ENCODE results near the gene EVPL.
"Not testable (repeated sequence)": the region's sequence is repeated elsewhere in the genome, so short reads cannot be mapped to it uniquely, and the experiment has no call there.

The EVPL gene

DNA sequence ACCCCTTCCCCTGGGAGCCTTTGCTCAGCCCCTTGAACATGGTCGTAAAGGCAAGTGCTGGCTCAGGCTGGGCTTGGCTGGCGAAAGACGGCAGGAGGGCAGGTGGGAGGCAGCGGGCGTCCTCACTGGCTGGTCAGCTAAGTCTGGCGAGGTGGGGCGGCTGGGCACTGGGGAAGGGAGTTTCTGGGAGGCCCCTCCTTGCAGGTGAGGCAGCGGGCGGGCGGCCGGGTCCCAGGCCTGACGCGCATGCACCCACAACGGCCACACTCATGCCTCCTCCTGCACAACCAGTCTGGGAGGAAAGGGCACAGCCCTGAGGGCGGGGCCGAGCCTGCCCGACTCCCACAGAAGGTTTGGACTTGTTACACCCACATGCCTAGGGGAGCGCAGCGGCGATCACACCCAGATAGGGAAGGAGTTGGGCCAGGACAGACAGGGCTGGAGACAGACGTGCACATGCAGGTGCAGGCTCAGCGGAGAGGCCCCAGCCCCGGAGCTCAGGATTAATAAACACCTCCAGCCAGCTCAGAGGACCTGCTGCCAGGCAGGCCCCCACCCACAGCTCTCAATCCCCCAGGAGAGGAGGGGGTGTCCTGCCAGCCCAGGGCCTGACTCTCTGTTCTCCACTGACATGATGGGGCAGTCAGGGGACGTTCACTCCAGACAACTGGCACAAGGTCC lies at the start of gene EVPL:
EVPL (minus strand) TSS at position 148 of the 681 bp plus-strand sequence; CDS start at position 40, 108 bp downstream.
- Mint-ChIP-seq H3K4me3 (no peak within 1 kb of the TSS), H3K36me3 (no peaks in the 10 kb centered on the region), H3K4me1 (peaks cover 17% of the 10 kb centered on the region), H3K9me3 (no peaks in the 10 kb centered on the region), H3K27ac (no peak within 1 kb of the TSS), H3K27me3 (no peaks in the 10 kb centered on the region)

DNA sequence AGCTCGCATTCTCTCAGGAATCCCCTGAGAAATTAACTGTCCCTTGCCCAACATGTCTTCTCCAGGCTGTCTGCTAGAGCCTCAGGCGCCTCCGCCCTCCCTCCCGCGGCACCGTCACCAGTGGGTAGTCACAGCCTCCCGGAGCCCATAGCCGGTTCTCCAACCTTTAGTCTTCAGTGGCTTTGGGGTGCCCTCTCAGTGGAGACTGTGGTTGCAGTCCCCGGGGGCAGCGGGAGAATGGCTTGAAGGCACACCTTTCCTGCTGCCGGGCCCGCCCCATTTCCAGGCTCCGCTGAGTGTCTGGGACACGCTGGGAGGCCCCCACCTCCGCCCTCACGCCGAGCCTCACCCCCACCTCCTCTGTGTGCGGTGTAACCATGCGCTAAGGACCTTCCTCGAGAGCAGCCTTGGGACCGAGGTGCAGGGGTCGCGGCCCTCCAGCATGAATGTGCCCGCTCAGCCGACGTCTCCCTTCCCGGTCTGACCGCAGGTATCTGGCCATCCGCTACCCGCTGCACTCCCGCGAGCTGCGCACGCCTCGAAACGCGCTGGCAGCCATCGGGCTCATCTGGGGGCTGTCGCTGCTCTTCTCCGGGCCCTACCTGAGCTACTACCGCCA lies 49.1 kb upstream of the EVPL start:
- H3K27ac Mint-ChIP-seq: no peak overlapping the region
- peaks cover 46% of the 10 kb centered on the region for H3K4me1 Mint-ChIP-seq
- H3K27me3 Mint-ChIP-seq: peaks cover 15% of the 10 kb centered on the region

DNA sequence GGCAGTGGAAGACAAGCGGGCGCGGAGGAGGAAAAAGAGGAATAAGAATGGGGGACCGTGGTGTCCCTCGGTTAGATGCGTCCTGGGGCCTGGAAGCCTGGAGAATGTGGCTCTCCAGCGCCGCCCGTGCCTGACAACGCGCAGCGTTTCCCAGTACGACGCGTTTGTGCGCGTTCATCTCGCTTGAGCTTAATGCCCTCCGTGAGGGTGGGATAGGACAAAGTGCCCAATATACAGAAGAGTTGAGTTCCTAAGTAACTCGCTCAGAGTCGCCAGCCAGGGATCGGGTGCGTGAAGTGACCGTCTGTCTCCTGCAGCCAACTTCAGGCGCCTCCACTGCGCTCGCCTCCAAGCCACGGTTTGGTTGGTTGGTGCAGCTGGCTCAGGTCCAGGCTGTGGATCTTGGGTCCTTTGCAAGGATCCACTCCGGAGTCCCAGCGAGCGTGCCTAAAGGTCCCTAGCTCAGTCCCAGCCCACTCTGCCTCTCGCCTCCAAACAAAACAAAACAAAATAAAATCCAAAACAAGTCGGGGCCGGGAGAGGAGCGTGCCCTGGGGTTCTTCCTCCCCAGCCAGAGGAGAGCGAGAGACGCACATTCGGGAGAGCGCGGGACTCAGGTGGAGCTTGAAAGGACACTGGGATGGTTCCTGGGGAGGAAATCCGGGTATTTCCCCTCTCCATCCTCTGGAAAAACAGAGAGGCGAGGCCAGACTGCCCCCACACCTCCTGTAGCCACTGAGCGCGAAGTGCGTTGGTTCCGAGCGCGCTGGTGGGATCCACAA lies 48.4 kb upstream of the EVPL start:
- Mint-ChIP-seq H3K27me3 (peaks cover 15% of the 10 kb centered on the region), H3K27ac (peak overlapping the region; percentile 12), H3K4me1 (peaks cover 52% of the 10 kb centered on the region), H3K36me3 (no peaks in the 10 kb centered on the region), H3K9me3 (no peaks in the 10 kb centered on the region), H3K4me3 (peak overlapping the region; percentile 82)

More for the DNA sequence above, 49.1 kb upstream of the EVPL start:
- Mint-ChIP-seq H3K9me3 (no peaks in the 10 kb centered on the region), H3K36me3 (no peaks in the 10 kb centered on the region), H3K4me3 (peak overlapping the region; percentile 81)

DNA sequence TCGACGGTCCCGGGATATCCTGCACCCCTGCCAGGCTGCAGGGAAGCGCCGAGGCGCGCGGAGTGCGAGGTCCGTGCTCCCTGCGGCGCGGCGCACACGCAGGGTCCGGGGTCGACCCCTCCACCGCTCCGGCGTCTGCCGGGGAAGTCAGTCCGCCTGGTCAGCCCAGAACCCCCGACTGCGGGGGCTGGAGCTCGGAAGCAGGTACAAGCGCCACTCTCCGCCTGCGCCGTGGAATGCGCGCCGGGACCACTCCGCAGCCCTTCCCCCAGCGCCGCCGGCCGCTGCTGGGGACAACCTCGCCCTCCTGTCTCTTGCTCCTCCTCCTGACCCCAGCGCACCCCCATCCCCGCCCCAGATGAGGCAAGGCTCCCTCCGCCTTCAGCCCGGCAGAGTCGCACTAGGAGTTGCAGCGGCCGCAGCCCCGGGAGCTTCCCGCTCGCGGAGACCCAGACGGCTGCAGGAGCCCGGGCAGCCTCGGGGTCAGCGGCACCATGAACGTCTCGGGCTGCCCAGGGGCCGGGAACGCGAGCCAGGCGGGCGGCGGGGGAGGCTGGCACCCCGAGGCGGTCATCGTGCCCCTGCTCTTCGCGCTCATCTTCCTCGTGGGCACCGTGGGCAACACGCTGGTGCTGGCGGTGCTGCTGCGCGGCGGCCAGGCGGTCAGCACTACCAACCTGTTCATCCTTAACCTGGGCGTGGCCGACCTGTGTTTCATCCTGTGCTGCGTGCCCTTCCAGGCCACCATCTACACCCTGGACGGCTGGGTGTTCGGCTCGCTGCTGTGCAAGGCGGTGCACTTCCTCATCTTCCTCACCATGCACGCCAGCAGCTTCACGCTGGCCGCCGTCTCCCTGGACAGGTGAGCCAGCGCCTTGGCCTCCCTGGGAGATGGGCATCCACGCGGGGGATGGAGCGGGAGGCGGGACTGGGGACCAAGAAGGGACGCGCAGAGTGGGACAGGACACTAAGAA lies 47.6 kb upstream of the EVPL start, which contains the start of gene GALR2:
GALR2 (plus strand) TSS at position 392 of the 974 bp plus-strand sequence; CDS start at position 495, 103 bp downstream.
- peaks cover 15% of the 10 kb centered on the region for H3K27me3 Mint-ChIP-seq
- no peaks in the 10 kb centered on the region for H3K36me3 Mint-ChIP-seq
- no peaks in the 10 kb centered on the region for H3K9me3 Mint-ChIP-seq
- peak within 1 kb of the TSS; percentile 12 for H3K27ac Mint-ChIP-seq
- peaks cover 54% of the 10 kb centered on the region for H3K4me1 Mint-ChIP-seq
- peak within 1 kb of the TSS; percentile 82 for H3K4me3 Mint-ChIP-seq

DNA sequence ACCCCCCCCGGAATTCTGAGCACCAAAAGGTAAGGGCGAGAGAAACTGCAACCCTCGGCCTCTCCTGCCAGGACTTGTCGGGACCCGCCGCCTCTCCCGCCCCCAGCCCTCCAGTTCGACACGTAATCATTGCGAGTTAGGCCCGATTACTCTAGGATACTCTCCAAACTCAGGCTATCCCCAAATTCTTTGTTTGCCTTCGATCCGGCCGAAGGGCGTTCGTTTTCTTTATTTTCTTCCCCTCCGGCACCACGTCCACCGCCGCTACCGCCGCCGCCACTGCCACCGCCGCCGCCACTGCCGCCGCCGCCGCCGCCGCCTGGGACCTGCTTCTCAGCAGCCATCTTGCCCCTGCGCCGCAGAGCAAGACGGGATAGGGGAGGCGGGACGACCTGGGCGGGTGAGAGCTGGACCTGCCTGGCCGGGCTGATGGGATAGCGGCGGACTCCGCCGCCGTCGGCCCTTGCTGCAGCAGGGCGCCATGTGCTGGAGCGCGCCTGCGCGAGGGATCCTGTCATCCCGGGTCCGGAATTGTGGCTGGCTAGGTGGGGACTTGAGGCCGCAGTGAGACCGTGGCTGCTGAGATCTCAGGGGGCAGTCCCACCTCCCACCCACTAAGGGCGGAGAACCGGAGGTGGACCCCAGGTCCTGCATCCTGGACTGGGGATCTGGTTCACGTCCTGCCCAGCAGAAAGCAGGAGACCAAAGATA lies 45.2 kb upstream of the EVPL start, which contains the start of gene SRP68:
SRP68 (minus strand) TSS at position 370 of the 711 bp plus-strand sequence; CDS start at position 344, 26 bp downstream.
- Mint-ChIP-seq H3K9me3 (no peaks in the 10 kb centered on the region), H3K27me3 (peaks cover 14% of the 10 kb centered on the region), H3K4me1 (peaks cover 43% of the 10 kb centered on the region), H3K4me3 (peak within 1 kb of the TSS; percentile 97), H3K27ac (peak within 1 kb of the TSS; percentile 99), H3K36me3 (peaks cover 2% of the 10 kb centered on the region)

DNA sequence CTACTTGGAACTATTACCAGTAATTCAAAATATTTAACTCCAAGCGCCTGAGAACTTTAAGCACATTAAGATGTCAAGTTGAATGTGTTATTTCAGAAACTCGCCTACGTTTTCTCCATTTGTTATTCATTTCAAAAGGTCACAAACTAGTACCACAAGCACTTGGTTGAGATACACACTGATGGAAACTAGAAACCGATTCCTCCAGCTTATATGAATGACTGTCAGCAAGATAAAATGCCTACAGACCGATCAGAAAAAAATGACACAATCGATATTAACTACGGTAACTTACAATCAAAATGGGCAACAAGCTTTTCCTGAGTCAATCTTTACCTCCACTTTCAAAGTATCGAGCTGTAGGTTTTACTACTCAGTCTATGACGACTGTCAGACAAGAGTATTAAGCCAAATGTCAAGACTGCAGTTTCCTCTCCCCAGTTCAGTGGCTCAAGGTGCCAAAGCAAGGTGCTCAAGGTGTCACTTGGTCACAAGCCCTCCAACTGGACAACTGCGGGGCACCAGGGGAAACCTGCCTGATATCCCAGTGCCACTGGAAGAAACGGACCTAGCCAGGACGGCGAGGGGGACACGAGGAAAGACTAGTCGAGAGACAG lies 44.5 kb upstream of the EVPL start:
- H3K27ac Mint-ChIP-seq: peak overlapping the region; percentile 99
- peaks cover 36% of the 10 kb centered on the region for H3K4me1 Mint-ChIP-seq
- H3K4me3 Mint-ChIP-seq: peak overlapping the region; percentile 97
- H3K9me3 Mint-ChIP-seq: no peaks in the 10 kb centered on the region
- peaks cover 4% of the 10 kb centered on the region for H3K36me3 Mint-ChIP-seq
- peaks cover 12% of the 10 kb centered on the region for H3K27me3 Mint-ChIP-seq

DNA sequence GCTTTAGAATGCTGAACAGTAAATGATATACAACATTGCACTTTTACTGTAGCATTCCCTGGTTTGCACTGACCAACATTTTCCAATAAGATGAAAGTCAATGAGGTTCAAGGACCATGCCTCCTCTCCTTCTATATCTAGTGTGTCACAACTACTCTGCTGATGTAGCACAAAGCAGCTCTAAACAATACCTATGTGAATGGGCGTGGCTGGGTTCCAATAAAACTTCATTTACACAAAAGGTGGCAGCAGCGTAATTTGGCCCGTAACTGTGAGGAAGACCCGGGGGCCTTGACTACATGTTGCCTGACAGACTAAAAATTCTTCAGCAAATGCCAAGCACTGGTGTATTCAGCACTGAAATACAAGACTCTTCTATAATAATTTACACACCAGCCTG lies 38.7 kb upstream of the EVPL start:
- Mint-ChIP-seq H3K9me3 (no peaks in the 10 kb centered on the region), H3K27ac (peak overlapping the region; percentile 23), H3K4me3 (no peak overlapping the region), H3K4me1 (peaks cover 35% of the 10 kb centered on the region), H3K27me3 (no peaks in the 10 kb centered on the region), H3K36me3 (peaks cover 15% of the 10 kb centered on the region)

DNA sequence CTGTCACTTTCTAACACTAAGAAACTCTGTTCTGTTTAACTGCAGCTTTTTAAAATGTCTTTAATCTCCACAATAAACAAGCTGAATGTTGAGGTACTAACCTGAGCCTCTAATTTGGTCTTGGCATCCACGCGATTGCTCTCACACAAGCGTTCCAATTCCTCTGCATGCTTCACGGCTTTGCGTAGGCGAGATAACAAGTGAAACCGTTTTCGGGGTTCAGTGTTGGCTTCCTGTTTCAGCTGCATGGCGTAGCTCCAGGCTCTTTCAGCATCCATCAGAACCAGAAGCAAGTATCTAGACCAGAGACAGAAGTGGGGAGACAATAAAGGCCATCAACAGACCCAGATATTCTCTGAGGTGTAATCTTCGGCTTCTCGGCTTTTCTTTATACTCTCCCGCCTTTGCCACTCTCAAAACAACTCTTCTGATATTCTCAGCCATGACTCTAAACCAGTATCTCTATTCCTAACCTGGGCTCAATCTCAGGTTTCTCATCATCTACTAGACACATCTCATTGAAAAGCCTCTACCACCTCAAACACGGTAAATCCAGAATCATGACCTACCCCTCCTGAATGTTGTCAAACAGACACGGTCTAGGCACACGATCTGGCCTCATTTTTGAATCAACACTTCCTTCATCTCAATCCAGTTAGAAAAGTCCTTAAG lies 36.9 kb upstream of the EVPL start:
- H3K4me1 Mint-ChIP-seq: peaks cover 26% of the 10 kb centered on the region
- peak overlapping the region; percentile 58 for H3K4me3 Mint-ChIP-seq
- H3K27ac Mint-ChIP-seq: peak overlapping the region; percentile 93
- no peaks in the 10 kb centered on the region for H3K9me3 Mint-ChIP-seq
- no peaks in the 10 kb centered on the region for H3K27me3 Mint-ChIP-seq
- H3K36me3 Mint-ChIP-seq: peaks cover 20% of the 10 kb centered on the region

DNA sequence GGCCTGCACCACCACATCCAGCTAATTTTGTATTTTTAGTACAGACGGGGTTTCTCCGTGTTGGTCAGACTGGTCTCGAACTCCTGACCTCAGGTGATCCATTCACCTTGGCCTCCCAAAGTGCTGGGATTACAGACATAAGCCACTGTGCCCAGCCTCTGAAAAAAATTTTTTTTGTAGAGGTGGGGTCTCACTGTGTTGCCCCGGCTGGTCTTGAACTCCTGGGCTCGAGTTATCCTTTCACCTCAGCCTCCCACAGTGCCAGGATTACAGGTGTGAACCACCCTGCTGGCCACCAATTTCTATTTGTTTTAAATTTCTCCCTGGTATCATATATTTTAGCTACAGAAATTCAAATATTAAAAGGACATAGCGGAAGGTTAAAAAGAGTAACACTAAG lies 31.2 kb upstream of the EVPL start:
- not testable (repeated sequence) for H3K27ac Mint-ChIP-seq, H3K9me3 Mint-ChIP-seq, H3K27me3 Mint-ChIP-seq, H3K4me3 Mint-ChIP-seq
- H3K4me1 Mint-ChIP-seq: peaks cover 16% of the 10 kb centered on the region
- peaks cover 10% of the 10 kb centered on the region for H3K36me3 Mint-ChIP-seq

DNA sequence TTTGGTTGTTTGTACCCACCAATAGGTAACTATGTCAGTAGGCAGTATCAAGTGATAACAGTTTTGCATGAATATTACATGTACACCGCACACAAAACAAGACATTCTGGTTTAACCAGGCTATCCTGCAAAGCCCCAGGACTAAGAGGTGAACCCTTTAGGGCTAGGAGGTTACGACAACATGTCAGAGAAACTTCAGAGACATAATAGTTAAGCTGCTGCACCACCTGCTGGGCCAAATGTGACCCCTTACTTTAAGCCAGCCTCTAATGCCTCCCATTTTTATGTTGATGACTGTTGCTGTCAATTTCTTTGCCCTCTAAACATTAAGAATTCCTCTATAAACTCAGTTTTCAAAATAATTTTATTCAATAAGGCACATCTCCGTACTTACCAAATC lies 29.8 kb upstream of the EVPL start:
- H3K27ac Mint-ChIP-seq: no peak overlapping the region
- H3K4me3 Mint-ChIP-seq: no peak overlapping the region
- H3K9me3 Mint-ChIP-seq: no peaks in the 10 kb centered on the region
- no peaks in the 10 kb centered on the region for H3K27me3 Mint-ChIP-seq
- H3K36me3 Mint-ChIP-seq: peaks cover 10% of the 10 kb centered on the region
- H3K4me1 Mint-ChIP-seq: peaks cover 13% of the 10 kb centered on the region

DNA sequence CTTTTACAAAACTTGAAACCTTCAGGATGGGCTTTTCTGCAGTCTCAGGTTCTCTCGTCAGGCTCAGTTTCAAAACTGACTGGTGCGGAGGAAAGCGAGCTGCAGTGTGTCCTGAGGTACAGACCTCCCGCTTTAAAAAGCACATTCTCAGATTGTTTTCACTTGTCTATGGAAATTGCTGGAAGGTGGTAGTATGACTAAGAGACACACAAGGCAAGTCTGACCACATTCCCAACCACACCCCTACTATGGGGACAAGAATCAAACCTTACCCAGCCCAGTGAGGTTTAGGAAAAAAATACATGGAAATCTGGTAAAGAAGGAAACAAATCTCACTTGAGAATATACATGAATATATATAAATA lies 27.0 kb upstream of the EVPL start:
- H3K27ac Mint-ChIP-seq: no peak overlapping the region
- no peaks in the 10 kb centered on the region for H3K27me3 Mint-ChIP-seq
- H3K36me3 Mint-ChIP-seq: peaks cover 14% of the 10 kb centered on the region

DNA sequence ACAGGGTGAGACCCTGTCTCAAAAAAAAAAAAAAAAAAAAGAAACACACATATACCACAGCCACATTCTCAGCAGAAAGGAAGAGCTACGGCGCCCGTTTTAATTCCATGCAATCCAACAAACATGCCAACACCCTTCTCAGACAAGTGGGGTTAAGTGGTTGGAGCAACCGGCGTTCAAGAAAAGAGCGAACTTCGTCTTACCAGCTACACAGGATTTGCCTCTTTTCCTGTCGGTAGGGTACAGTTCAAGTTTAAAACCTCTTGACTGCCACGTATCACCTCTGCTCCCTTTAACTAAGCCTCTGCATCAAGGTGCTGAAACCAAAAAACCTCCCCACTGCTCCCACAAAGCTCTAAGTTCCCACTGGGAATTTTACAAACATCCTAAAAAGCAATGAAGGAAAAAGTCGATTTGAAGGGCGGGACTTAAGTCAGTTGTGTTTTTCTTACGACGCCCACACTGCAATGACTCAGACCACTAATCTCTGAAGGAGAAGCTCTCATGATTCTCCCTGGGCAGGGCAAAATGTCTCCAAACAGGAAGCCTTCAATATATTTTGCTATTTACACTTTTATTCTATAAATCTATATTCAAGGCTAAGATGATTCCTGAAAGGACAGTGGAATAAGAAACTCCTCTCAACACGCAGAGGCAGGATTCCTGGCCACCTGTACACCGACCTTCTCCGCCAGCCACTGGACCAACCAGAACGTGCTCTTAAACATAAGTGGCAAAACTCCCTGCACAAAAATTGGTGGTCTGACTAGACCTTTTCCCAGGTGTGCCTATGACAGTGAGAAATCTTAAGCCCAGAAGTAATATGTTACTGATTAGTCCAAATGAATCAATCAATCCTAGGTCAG lies 26.4 kb upstream of the EVPL start:
- no peak overlapping the region for H3K27ac Mint-ChIP-seq
- H3K4me1 Mint-ChIP-seq: peaks cover 34% of the 10 kb centered on the region
- H3K36me3 Mint-ChIP-seq: peaks cover 13% of the 10 kb centered on the region
- no peaks in the 10 kb centered on the region for H3K9me3 Mint-ChIP-seq
- H3K27me3 Mint-ChIP-seq: no peaks in the 10 kb centered on the region
- H3K4me3 Mint-ChIP-seq: no peak overlapping the region

More for the DNA sequence above, 27.0 kb upstream of the EVPL start:
- H3K4me3 Mint-ChIP-seq: no peak overlapping the region
- H3K4me1 Mint-ChIP-seq: peaks cover 28% of the 10 kb centered on the region
- no peaks in the 10 kb centered on the region for H3K9me3 Mint-ChIP-seq

DNA sequence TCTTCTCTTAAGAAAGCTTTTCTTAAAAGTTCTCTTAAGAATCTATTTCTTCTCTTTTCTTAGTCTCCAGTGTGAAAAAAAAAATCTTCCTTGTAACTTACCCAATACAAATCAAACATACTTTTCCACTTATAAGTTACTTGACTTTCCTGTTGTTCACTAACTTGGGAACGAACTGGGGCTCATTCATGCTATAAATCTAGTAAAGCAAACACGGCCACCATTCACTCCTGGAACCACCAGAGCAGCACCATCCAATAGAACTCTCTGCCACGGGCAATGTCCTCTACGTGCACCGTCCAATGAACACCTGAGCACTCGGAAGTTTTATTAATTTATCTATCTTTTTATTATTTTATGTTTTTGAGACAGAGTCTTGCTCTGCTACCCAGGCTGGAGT lies 24.5 kb upstream of the EVPL start:
- Mint-ChIP-seq H3K36me3 (peaks cover 17% of the 10 kb centered on the region), H3K9me3 (no peaks in the 10 kb centered on the region)

More for the DNA sequence above, 24.5 kb upstream of the EVPL start:
- Mint-ChIP-seq H3K27me3 (no peaks in the 10 kb centered on the region), H3K27ac (peak overlapping the region; percentile 79), H3K4me1 (peaks cover 39% of the 10 kb centered on the region), H3K4me3 (no peak overlapping the region)

Measured in activated naive CD4-positive, alpha-beta T cell treated with anti-CD3 and anti-CD28 coated beads, Interleukin-2, amount 50 U/mL, for 24 hours (primary cell).